ENCODE results near the gene TBC1D7.

Gene TBC1D7

GRCh38 chr6:13260101-13260598 lies 68.2 kb downstream of the TBC1D7 start:
- TF ChIP-seq, protein P1, sequence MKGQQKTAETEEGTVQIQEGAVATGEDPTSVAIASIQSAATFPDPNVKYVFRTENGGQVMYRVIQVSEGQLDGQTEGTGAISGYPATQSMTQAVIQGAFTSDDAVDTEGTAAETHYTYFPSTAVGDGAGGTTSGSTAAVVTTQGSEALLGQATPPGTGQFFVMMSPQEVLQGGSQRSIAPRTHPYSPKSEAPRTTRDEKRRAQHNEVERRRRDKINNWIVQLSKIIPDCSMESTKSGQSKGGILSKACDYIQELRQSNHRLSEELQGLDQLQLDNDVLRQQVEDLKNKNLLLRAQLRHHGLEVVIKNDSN (IDR thresholded peaks at IDR 0.05), result no peak
- TF ChIP-seq YY1 (IDR thresholded peaks at IDR 0.05; ENCODE audit: low read depth), result no peak
- TF ChIP-seq RAD21 (IDR thresholded peaks at IDR 0.05; ENCODE audit: low read depth), result no peak
- no peak for TF ChIP-seq CREB1 (IDR thresholded peaks at IDR 0.05; ENCODE audit: low read depth)
- no peak for TF ChIP-seq ZBTB7A (IDR thresholded peaks at IDR 0.05; ENCODE audit: low read depth)
- TF ChIP-seq TEAD4 (IDR thresholded peaks at IDR 0.05), result no peak
- no peak for TF ChIP-seq REST (IDR thresholded peaks at IDR 0.05; ENCODE audit: low read depth)
- TF ChIP-seq CEBPB (IDR thresholded peaks at IDR 0.05), result no peak
- no peak for TF ChIP-seq TCF12 (IDR thresholded peaks at IDR 0.05; ENCODE audit: low read depth)
- TF ChIP-seq TAF1 (IDR thresholded peaks at IDR 0.05; ENCODE audit: low read depth), result no peak
- TF ChIP-seq EGR1 (IDR thresholded peaks at IDR 0.05), result no peak
- no peak for TF ChIP-seq EP300 (IDR thresholded peaks at IDR 0.05; ENCODE audit: borderline replicate concordance)
- no peak for TF ChIP-seq NFIC (IDR thresholded peaks at IDR 0.05)
- TF ChIP-seq MAX (IDR thresholded peaks at IDR 0.05), result no peak
- TF ChIP-seq FOXM1 (IDR thresholded peaks at IDR 0.05; ENCODE audit: borderline replicate concordance, low read depth), result no peak

- TF ChIP-seq NFIC (IDR thresholded peaks at IDR 0.05) (no peak), REST (IDR thresholded peaks at IDR 0.05; ENCODE audit: low read depth) (no peak), CREB1 (IDR thresholded peaks at IDR 0.05; ENCODE audit: low read depth) (no peak), TEAD4 (IDR thresholded peaks at IDR 0.05) (no peak), EP300 (IDR thresholded peaks at IDR 0.05; ENCODE audit: borderline replicate concordance) (no peak)
Measured at GRCh38 chr6:13259393-13259792, 68.9 kb downstream of the TBC1D7 start.

- TF ChIP-seq EP300 (IDR thresholded peaks at IDR 0.05; ENCODE audit: borderline replicate concordance) (no peak), EGR1 (IDR thresholded peaks at IDR 0.05) (no peak), FOXM1 (IDR thresholded peaks at IDR 0.05; ENCODE audit: borderline replicate concordance, low read depth) (no peak), NFIC (IDR thresholded peaks at IDR 0.05) (no peak), TEAD4 (IDR thresholded peaks at IDR 0.05) (no peak), REST (IDR thresholded peaks at IDR 0.05; ENCODE audit: low read depth) (no peak), MAX (IDR thresholded peaks at IDR 0.05) (no peak), CREB1 (IDR thresholded peaks at IDR 0.05; ENCODE audit: low read depth) (no peak), TAF1 (IDR thresholded peaks at IDR 0.05; ENCODE audit: low read depth) (no peak), TCF12 (IDR thresholded peaks at IDR 0.05; ENCODE audit: low read depth) (no peak), CEBPB (IDR thresholded peaks at IDR 0.05) (no peak), YY1 (IDR thresholded peaks at IDR 0.05; ENCODE audit: low read depth) (no peak), ZBTB7A (IDR thresholded peaks at IDR 0.05; ENCODE audit: low read depth) (no peak), RAD21 (IDR thresholded peaks at IDR 0.05; ENCODE audit: low read depth) (no peak)
- TF ChIP-seq, protein P1 (IDR thresholded peaks at IDR 0.05), result no peak
Measured at GRCh38 chr6:13256266-13257001, 71.9 kb downstream of the TBC1D7 start.
